ENCODE measurements around the gene SRI. TPM values are rescaled to one million over a fixed set of nuclear protein-coding genes. Genes with fewer than 3 reads are reported as not detected.

The SRI gene
- polyA plus RNA-seq, 1 donor, result 79.2 TPM

DNA sequence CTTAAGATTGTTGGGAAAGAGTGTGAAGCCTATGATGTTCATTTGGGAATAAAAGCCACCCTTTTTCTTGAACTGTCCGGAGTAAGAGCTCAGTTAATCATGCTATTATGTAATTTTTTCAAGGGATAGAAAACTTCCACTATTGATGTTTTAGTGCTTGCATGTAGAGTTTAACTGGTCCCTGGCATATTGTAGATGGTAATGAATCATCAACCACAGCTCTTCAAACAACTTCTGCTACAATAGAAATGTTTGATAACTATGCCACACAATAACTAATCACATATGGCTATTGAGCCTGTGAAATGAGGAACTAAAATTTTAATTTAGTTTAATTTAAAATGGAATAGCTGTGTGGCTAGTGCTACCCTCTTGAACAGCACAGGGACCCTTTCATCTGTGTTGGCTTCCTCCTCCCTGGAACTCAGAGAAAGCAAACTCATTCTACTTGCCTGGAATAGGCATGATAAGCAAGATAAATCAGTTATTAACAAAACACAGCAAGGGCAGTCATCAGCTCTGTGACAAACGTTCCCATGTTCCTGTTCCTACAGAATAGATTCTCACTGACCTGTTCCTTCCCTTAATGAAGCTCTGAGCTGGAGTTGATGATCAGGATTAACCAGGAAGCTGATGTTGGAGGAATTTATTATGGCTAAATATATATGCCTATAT, 4.9 kb upstream of the SRI start:
- DNase-seq (ENCODE audit: low read depth), result no peak

DNA sequence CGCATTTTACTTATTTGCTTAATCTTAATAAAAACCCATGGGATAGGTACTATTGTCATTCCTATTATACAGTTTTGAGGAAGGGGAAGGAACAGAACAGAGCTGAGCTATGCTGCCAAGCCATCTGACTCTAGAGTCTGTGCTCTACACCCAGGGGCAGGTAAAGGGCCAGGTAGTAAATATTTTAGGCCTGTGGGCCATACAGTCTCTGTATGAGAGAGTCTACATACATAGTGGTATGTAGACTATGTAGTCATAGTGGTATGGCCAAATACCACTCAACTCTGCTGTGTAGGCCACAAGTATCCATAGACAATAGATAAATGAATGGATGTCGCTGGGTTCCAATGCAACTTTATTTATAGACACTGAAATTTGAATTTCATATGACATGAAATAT, 3.4 kb upstream of the SRI start:
- no peak for DNase-seq (ENCODE audit: low read depth)

DNA sequence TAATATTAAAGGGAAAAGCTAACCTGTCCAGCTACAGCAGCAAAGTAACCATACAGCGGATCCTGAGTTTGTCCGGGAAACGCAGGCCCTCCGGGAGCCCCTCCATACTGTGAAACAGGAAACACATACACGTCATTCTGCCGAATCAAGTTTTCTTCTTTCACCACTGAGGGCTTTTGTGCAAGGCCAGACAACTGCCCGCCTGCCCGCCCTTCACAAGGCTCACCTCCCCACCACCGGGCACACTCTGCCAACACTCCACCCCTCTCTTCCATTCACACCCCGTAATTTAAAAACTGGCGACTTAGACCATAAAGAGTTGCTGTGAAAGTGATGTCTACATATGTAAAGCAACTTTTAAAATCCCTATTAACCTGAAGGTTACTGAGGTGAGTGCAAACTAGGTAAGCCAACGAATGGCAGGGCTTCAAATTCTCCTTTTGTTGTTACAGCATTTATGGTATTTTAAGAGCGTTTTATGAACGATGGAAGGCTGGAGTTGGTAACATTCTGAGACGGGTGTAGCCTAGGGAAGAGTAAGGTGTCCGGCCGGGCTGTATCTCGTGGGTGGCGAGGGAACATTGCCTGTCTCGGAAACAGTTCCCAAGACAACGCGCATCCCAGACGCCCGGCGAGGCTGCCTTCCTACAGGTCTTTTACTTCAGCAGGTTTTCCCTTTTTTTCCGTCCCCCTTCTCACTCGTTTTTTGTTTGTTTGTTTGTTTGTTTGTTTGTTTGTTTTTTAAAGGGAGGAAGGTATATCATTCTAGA, 817 bp downstream of the SRI start:
- no peak for DNase-seq (ENCODE audit: low read depth)

DNA sequence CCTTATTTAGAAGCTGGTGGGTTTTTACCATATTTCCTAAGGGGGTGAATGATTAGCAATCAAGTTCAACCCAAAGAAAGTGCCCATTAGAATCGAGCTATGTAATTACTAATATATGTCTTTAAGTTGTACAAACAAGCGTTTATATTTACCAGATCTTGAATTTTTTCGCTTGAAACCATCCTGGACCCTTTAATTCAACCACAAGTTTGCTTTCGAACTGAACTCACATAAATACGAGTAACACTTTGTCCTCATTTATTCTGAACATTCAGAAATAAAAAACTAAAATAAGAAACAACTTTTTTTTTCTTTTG, 1.5 kb downstream of the SRI start:
- DNase-seq (ENCODE audit: low read depth), result no peak

DNA sequence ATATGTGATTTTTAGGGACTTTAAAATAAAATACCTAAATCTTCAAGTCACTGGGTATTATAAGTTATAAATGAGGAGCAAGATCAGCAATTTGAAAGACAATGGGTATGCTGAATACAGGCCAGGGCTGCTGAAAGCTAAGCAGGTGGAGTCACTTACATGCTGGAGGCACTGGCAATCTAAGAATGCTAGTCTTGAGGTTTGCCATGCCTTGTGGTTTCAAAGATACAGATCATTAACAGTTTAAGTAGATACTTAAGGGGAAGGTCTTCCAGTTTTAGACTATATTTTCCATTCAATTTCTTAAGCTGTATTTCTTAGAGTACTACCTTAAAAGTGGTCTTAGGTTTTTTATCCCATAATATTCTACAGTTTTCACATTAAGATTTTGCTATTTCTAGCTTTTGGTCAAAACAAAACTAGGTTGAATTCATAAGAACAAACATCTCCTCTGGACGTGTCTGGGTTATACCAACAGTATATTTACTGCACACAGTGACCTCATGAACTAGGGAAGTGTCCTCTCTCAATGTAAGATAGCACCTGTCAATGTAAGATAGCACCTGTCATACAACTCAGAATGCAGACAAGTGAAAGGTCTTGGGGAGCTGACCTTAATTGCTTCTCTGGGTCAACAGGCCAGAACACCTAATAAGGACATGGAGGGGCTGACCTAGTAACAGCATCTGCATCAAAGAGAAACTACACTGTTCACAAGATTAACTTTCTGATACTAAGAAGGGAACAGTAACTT, 2.0 kb downstream of the SRI start:
- no peak for DNase-seq (ENCODE audit: low read depth)

DNA sequence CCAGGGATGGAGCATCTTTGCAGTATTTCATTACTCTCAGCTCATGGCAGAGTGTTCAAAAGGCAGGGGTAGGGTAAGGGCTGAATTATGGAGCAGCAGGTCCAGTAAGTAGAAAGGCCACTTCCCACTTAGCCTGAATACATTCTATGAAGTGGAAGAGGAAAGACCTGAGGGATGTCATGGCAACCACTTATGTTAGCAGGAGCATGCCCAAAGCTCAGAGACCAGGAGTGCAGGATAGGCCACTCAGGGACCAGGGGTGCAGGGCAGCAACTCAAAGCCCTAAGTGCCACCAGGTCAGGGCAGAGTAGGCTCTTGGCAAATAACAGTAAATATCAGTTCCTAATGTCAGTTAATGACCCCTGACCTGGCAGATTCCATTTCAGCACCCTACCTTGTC, 3.6 kb downstream of the SRI start:
- DNase-seq (ENCODE audit: low read depth), result no peak

DNA sequence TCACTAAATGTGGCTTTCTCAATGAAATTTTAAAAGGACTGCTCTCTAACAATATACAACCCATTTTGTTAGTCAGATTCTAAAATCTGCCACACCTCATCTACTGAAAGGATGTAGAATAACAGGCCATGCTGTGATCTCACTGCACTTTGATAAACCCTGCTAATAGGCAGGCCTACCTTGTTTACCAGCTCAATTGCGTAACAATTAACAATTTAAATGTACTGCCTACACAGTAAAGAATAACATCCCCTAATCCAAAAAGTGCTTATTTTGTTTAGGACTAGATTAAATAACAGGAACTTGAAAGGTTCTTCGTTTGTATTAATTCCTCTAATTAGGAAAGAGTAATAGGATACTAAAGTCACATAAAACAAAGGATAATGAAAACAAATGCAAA, 4.5 kb downstream of the SRI start:
- DNase-seq (ENCODE audit: low read depth), result no peak

DNA sequence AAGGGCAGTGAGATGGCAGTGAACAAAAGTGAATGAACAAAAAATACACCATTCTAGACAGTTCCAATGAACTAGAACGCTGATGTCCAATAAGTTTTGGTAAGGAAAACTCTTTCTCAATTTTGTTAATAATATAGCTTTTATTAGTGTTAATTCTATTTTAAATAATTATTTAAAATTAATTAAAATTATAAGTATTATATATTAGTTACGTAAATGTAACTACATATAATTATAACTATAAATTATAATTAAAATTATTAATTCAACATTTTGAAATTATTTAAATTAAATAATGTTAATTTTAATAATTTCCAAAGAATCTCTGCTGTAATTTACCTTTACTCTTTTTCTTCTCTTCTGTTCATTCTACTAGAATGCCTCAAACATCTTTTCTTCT, 5.4 kb downstream of the SRI start:
- DNase-seq (ENCODE audit: low read depth), result no peak

DNA sequence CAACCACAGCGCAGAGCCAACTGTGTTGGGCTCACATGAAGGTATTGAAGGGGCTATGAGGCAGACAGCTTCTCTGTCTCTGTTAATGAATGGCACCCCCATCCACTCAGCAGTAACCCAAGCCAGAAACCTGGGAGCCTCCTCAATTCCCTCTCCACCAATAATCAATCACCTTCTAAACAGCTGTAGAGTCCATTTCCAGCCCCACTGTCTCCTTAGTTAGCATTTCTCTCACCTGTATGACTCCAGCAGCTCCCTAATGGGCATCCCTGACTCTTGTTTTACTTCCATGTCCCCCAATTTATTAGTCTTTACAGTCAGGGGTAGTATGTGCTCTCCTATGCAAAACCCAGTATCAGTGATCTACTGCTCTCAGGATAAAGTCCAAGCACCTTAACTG, 6.9 kb downstream of the SRI start:
- DNase-seq (ENCODE audit: low read depth), result no peak

DNA sequence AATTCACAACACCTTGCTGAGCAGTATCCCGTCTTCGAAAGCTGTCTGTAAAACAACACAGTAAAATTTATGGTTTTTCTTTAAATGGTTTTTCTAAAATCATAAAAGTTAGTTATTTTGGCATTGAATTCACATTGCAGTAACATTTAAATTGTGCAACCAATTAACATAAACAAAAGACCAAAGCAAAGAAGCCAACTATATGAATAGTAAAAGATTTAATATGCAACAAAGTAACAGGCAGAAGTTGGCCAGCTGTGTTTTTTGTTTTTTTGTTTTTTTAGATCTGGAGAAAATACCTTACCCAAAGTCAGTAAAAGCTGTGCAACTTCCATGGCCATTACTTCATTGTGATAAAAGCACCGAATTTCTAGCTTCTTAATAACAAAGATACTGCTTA, 11.3 kb downstream of the SRI start:
- DNase-seq (ENCODE audit: low read depth), result no peak

DNA sequence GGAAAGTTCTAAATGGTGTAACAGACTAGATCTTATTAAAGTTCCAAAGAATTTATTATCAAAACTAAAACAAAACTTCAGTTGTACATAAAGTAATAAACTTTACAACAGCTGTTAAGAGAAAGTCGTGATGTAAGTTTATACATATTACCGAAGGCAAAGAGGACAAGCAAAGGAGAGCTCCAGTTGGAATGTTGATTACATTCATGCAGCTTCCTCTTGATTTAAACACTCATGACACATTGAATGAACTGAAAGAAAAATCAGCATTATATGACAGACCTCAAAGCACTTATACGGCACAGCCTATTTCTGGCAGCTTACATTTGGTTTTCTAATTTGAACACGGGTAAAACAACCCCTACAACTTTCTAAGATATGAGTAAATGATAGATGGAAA, 13.6 kb downstream of the SRI start:
- no peak for DNase-seq (ENCODE audit: low read depth)

DNA sequence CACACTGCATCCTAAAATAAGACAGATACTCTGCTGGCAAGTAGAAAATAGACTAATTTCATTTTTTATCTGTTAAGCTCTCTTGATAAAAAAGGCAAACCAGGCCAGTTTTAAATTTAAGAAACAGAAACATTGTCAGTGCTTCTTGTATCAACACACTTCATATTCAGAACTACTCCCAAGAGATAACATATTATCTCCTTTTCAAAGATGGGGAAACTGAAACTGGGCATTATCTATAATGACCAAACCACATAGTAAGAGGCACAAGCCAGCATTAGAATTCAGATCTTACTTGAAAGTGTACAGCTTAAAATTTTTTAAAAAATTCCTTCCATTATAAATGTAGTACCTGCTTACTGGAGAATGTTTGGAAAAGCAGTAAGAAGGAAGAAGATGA, 14.7 kb downstream of the SRI start:
- no peak for DNase-seq (ENCODE audit: low read depth)

DNA sequence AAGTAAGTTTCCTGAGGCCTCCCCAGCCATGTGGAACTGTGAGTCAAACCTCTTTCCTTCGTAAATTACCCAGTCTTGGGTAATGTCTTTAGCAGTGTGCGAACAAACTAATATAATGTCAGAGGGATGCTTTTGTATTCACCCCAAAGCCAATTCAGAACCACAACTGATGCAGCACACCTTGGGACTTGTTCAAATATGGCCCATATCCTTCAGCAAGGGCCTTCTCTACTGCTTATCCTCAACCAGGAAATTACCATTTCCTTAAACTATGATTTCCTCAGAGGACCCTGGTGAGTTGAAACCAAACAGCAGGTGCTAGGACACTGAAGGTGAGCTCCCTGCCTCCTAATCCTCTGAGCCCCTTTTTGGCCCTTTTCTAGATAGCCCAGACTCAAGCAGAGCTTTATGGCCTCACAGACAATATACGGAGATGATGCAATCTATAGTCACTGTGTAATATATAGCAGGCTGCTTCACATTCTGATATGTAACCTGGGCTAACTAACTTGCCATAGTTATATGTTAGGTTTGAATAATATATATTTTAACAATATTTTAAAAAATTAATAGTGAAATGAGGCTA, 15.2 kb downstream of the SRI start:
- no peak for DNase-seq (ENCODE audit: low read depth)

DNA sequence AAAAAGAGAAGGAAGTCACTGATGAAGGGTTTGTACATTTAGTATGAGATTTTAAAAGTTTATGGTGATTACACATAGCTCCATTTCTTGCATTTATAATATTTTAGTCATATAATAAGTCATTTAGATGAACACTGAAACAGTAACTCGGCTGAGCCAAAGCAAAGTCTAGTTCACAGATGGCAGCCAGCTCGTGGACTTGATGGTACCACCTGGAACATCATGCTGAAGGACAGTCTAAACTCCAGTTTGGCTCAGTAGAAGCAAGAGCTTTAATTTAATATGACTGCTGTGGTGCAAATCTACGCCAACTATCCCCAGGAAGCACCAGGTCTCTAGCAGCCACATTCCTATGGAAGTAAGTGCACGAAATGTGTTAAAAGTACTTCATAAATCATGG, 16.4 kb downstream of the SRI start:
- no peak for DNase-seq (ENCODE audit: low read depth)

DNA sequence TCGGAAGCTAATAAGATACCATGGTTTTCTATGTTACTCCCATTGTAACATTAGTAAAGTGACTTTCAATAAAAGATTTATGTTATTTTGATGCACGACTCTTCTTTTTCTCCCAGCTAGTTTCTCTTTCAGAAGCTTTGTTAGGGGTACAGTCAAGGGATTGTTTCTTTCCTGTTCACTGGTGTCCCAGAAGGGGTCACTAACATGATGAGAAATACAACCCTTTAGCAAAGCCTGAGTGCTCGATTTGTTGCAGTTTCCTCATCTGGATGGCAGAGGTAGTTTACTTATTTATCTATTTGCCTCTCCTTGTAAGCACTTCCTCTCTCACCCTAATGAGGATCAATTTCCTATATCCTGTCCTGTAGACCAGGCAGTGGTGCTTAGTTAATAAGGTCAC, 17.0 kb downstream of the SRI start:
- DNase-seq (ENCODE audit: low read depth), result no peak

DNA sequence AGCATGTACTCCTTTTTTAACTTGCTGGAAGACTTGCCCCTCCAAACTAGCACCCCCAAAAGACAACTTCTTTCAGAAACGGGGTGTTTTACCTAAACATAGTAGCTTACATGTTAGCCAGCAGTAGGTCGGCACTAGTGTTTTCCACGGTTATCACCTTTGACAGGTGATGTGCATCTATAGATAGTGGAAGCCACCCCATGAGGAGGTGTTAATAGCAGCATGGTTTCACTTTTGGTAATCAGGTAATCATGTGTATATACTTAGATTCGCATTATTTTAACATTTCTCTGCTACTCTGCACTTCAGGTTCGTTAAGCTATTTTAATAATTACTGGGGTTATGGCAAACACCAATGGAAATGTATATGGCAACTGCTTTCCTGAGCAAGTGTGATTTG, 17.6 kb downstream of the SRI start:
- DNase-seq (ENCODE audit: low read depth), result no peak

DNA sequence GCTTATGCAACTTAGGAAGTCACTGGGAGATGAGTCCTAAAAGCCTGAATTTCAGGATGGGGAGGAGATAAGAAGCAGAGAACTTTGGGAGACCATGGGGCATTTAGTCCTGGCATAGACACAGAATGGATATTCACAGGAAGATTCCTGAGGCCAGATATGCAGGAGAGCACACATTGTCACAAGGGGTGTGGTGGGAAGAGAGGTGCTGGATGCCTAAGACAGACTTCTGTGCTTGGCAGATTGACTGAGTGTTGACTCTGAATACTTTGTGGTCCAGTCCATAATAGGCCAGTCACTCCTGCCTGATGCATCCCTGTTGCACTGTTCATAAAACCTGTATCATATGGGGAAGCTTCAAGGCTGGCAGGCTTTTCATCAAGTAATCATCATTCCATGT, 18.5 kb downstream of the SRI start:
- DNase-seq (ENCODE audit: low read depth), result no peak

DNA sequence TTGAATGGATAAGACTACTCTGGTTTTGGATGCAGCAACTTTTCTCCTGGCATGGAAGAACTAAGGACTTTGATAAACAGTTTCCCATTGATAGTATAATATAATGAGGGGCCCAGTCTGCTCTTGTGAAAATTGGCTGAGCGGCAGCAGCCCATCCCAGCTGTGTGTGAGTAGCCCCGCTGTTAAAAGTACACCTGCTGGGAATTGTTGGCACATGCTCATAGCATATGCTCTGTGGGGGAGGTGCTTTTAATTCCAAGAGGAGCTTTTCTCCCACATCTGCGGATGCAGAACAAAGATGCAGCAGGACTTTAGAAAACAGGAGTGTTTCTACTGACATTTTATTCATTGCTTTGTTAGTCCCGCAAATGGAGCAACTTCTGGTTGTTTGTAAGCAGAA, 19.0 kb downstream of the SRI start:
- DNase-seq (ENCODE audit: low read depth), result no peak

DNA sequence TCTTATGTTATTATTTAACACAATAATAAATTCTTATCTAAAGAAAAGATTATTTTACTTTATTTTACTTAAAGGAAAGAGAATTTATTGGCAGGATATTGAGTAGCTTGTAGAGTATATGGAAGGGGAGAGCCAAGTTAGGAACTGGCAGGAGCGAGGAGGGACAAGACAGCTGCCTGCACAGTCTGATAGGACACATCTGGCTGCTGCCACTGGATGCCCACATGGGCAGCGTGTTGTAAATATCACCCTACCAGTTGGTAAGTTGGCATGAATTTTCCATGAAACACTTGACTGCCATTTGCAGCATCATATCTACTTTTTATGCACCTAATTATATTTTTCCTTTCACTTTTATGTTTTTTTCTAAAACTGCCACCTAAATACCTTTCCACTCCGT, 19.6 kb downstream of the SRI start:
- no peak for DNase-seq (ENCODE audit: low read depth)

DNA sequence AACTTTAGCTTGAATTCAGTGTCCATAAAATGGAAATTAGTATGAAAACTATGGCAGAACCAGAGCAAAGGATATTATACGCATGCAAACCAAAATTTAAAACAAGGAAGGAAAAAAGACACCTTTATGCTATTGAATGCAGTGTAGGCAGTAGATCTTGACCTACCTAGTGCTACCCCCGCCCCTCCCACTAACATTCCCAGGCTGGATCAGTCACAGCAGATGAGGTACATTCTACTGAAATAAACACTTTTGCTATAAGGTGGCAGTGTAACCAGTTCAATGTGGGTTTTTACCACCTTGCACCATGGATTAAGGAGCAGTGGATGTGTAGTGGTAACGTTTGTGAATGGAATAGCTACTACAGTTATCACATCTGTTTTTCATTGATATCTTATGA, 27.9 kb downstream of the SRI start:
- DNase-seq (ENCODE audit: low read depth), result no peak

DNA sequence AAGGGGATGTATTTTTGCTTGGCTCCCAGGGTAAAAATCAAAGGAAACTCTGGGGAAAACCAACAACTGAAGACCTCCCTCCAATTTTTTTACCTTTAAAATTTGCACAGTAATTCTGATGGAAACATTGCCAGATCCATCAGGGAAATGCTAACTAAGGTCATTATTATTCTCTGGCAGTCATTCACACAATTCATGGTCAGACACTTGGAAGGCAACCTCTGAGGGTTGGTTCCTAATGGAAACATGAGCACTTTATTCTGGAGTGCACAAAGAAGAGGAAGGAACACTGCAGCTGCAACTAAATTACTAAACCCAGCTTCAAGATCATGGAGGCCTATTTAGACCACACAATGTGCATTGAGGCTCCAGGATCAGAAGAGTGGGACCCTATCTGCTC, 34.2 kb downstream of the SRI start:
- no peak for DNase-seq (ENCODE audit: low read depth)

DNA sequence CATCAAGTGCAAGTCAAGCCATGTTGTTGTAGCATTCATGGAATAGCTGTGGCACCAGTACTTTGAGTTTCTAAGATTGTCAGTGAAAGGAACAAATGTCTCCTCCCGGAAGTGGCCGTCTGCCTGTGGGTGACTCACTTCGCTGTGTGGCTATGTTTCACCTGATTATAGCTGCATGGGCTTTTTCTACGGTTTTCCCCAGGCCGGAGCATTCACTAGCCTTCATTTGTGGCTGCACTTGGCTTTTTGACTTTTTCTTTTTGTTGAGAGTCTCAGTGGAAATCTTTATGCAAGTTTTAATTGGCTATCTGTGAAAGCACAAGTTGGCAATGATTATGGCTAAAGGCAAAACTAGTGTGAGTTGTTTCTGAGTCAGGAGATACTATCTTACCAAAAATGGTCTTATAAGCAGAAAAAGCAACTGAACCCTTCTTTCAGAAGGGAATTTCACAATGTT, 35.0 kb downstream of the SRI start:
- no peak for DNase-seq (ENCODE audit: low read depth)

DNA sequence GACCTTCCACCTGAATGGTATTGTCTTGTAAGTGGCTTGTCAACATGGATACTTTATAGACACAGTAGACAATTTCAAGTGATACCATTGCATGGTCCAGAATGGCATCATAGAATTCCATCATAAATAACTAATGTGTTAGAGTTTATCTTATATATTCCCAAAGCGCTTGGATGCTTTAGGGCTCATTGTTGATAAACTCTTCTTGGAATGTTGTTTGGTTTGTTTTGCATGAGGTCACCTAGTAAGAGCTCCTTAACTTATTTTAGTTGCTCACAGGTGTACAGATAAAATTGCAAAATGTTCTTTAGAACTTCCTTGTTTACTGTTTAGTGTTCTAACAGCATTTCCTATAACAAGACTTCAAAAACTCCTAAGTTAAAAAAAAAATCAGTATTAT, 36.8 kb downstream of the SRI start:
- DNase-seq (ENCODE audit: low read depth), result no peak
